Thoracic aorta (tissue), 2 donors: ENCODE measurements around the gene EXOC4. TPM values are rescaled to one million over a fixed set of nuclear protein-coding genes. Genes with fewer than 3 reads are reported as not detected.

ENCODE experiments used
- ATAC-seq: fragments of 150-250 bp; one replicate; pipeline ENCODE4 v1.8.0; 2017; ENCODE audit warnings: low read depth; ENCODE audit not compliant: insufficient number of reproducible peaks, low FRiP score
- DNase-seq: peaks from one replicate; pipeline ENCODE4 v3.0.0-alpha.2; 2020; ENCODE audit warnings: low spot score
- H3K27ac ChIP-seq, 2 donors: fragments of 200-600 bp; sonication (generic); 1 replicate in 1 of 2; 2 replicates in 1 of 2; pipeline ENCODE4 v1.5.1; 2016; ENCODE audit warnings: mild to moderate bottlenecking in 2 of 2, moderate library complexity in 2 of 2
- H3K27me3 ChIP-seq: fragments of 200-600 bp; sonication (generic); replicated peaks from 2 replicates; pipeline ENCODE4 v1.6.0; 2016; ENCODE audit warnings: mild to moderate bottlenecking; ENCODE audit not compliant: insufficient read depth
- H3K36me3 ChIP-seq: fragments of 200-600 bp; sonication (generic); one replicate; pipeline ENCODE4 v1.5.1; 2016
- H3K4me1 ChIP-seq, 2 donors: fragments of 200-600 bp; sonication (generic); 1 replicate in 1 of 2; 2 replicates in 1 of 2; pipeline versions ENCODE4 v1.5.1 to v1.6.0; 2016; ENCODE audit warnings: low read depth in 2 of 2, mild to moderate bottlenecking in 1 of 2; ENCODE audit not compliant: control insufficient read depth in 1 of 2
- H3K4me3 ChIP-seq: fragments of 200-600 bp; sonication (generic); 2 replicates; pipeline ENCODE4 v1.5.1; 2016; ENCODE audit warnings: mild to moderate bottlenecking
- H3K9me3 ChIP-seq: fragments of 200-600 bp; sonication (generic); 2 replicates; pipeline ENCODE4 v1.5.1; 2016
- CTCF ChIP-seq: fragments of 200-600 bp; sonication (generic); IDR thresholded peaks from one replicate; pipeline ENCODE4 v1.5.1; 2019; ENCODE audit warnings: antibody characterized with exemption
- total RNA-seq, 2 donors: library from RNA; depleted of rRNA; stranded (reverse); fragments of >200 nt; gene quantifications; one replicate each; pipeline versions ENCODE4 v1.1.0 to v1.2.3, GENCODE V29; 2016

Gene EXOC4
- total RNA-seq, 2 donors from 2014 or later = 65.3 to 72.8 TPM

GRCh38 chr7:133702960-133703359, 450.1 kb downstream of the EXOC4 start:
- no peak for DNase-seq
- H3K27ac ChIP-seq = no peak overlapping the region
- no peaks in the 10 kb centered on the region for H3K4me1 ChIP-seq
- no peaks in the 10 kb centered on the region for H3K36me3 ChIP-seq
- no peak overlapping the region for H3K4me3 ChIP-seq
- TF ChIP-seq CTCF = no peak
- no peak for ATAC-seq
- no peaks in the 10 kb centered on the region for H3K9me3 ChIP-seq
- no peaks in the 10 kb centered on the region for H3K27me3 ChIP-seq

GRCh38 chr7:133703547-133703946, 450.7 kb downstream of the EXOC4 start:
- no peak for ATAC-seq
- TF ChIP-seq CTCF = no peak

GRCh38 chr7:133704453-133704852, 451.6 kb downstream of the EXOC4 start:
- TF ChIP-seq CTCF = no peak
- DNase-seq (no peak), ATAC-seq (no peak)
- Histone ChIP-seq H3K36me3 (no peaks in the 10 kb centered on the region), H3K27me3 (no peaks in the 10 kb centered on the region), H3K9me3 (no peaks in the 10 kb centered on the region), H3K4me3 (no peak overlapping the region), H3K4me1 (no peaks in the 10 kb centered on the region), H3K27ac (no peak overlapping the region)

More at GRCh38 chr7:133703547-133703946, 450.7 kb downstream of the EXOC4 start:
- DNase-seq = no peak
- no peaks in the 10 kb centered on the region for H3K4me1 ChIP-seq
- H3K9me3 ChIP-seq = no peaks in the 10 kb centered on the region
- H3K4me3 ChIP-seq = no peak overlapping the region
- H3K27ac ChIP-seq = no peak overlapping the region
- H3K27me3 ChIP-seq = no peaks in the 10 kb centered on the region
- no peaks in the 10 kb centered on the region for H3K36me3 ChIP-seq

- Histone ChIP-seq H3K4me1 (no peaks in the 10 kb centered on the region), H3K27ac (no peak overlapping the region), H3K27me3 (no peaks in the 10 kb centered on the region), H3K36me3 (no peaks in the 10 kb centered on the region), H3K9me3 (no peaks in the 10 kb centered on the region), H3K4me3 (no peak overlapping the region)
- DNase-seq (no peak), ATAC-seq (no peak)
- no peak for TF ChIP-seq CTCF
Measured at GRCh38 chr7:133705596-133705995, 452.7 kb downstream of the EXOC4 start.

GRCh38 chr7:133706016-133706415, 453.1 kb downstream of the EXOC4 start:
- no peaks in the 10 kb centered on the region for H3K36me3 ChIP-seq
- TF ChIP-seq CTCF = no peak
- H3K27me3 ChIP-seq = no peaks in the 10 kb centered on the region
- no peak overlapping the region for H3K4me3 ChIP-seq
- H3K9me3 ChIP-seq = no peaks in the 10 kb centered on the region
- H3K27ac ChIP-seq = no peak overlapping the region
- ATAC-seq (no peak), DNase-seq (no peak)
- H3K4me1 ChIP-seq = no peaks in the 10 kb centered on the region
